ENCODE results near the gene CDC27.
"Not testable (repeated sequence)": the region's sequence is repeated elsewhere in the genome, so short reads cannot be mapped to it uniquely, and the experiment has no call there.

Gene CDC27

GRCh38 chr17:47179141-47179540 is 10.0 kb downstream of the CDC27 start:
- TF ChIP-seq CTCF (conservative IDR thresholded peaks at IDR 0.05; ENCODE audit: low read length), result no peak
- DNase-seq (ENCODE audit: low read depth), result no peak
- H3K4me3 ChIP-seq (ENCODE audit: low read length), result no peak overlapping the region

GRCh38 chr17:47177261-47177660 is 11.8 kb downstream of the CDC27 start:
- no peak for TF ChIP-seq CTCF (conservative IDR thresholded peaks at IDR 0.05; ENCODE audit: low read length)
- no peak for DNase-seq (ENCODE audit: low read depth)
- H3K4me3 ChIP-seq (ENCODE audit: low read length), result no peak overlapping the region

- TF ChIP-seq CTCF (conservative IDR thresholded peaks at IDR 0.05; ENCODE audit: low read length), result no peak
- DNase-seq (ENCODE audit: low read depth), result no peak
These were observed 12.7 kb downstream of the CDC27 start for GRCh38 chr17:47176389-47176826.

GRCh38 chr17:47174823-47175222 is 14.3 kb downstream of the CDC27 start:
- DNase-seq (ENCODE audit: low read depth); H3K4me3 ChIP-seq (ENCODE audit: low read length): not testable (repeated sequence)

More at GRCh38 chr17:47176389-47176826, 12.7 kb downstream of the CDC27 start:
- no peak overlapping the region for H3K4me3 ChIP-seq (ENCODE audit: low read length)

- no peak for TF ChIP-seq CTCF (conservative IDR thresholded peaks at IDR 0.05; ENCODE audit: low read length)
- no peak overlapping the region for H3K4me3 ChIP-seq (ENCODE audit: low read length)
- peak; percentile 21 for DNase-seq (ENCODE audit: low read depth)
These were observed 16.2 kb downstream of the CDC27 start for GRCh38 chr17:47172696-47173565.

GRCh38 chr17:47170710-47171109 is 18.4 kb downstream of the CDC27 start:
- no peak overlapping the region for H3K4me3 ChIP-seq (ENCODE audit: low read length)
- no peak for DNase-seq (ENCODE audit: low read depth)
- TF ChIP-seq CTCF (conservative IDR thresholded peaks at IDR 0.05; ENCODE audit: low read length), result no peak

GRCh38 chr17:47168896-47169295 is 20.2 kb downstream of the CDC27 start:
- H3K4me3 ChIP-seq (ENCODE audit: low read length); DNase-seq (ENCODE audit: low read depth): not testable (repeated sequence)

GRCh38 chr17:47166854-47167253 is 22.2 kb downstream of the CDC27 start:
- not testable (repeated sequence) for DNase-seq (ENCODE audit: low read depth); H3K4me3 ChIP-seq (ENCODE audit: low read length)
